Loucy (cell line): ENCODE data around the gene CACNA1B.
"Not testable (repeated sequence)": the region's sequence is repeated elsewhere in the genome, so short reads cannot be mapped to it uniquely, and the experiment has no call there.

ENCODE experiments used
- EZH2phosphoT487 ChIP-seq: fragments of 200-600 bp; IDR thresholded peaks from 2 replicates; pipeline ENCODE4 v1.6.1; 2018; ENCODE audit warnings: antibody characterized with exemption, mild to moderate bottlenecking, moderate library complexity, borderline replicate concordance
- TF ChIP-seq, protein P1 (sequence below): fragments of 200-600 bp; sonication (generic); conservative IDR thresholded peaks from 2 replicates; pipeline ENCODE4 v1.5.1; 2014; ENCODE audit warnings: mild to moderate bottlenecking, antibody characterized with exemption, low read length

- TF ChIP-seq EZH2phosphoT487, result not testable (repeated sequence)
- TF ChIP-seq, protein P1, sequence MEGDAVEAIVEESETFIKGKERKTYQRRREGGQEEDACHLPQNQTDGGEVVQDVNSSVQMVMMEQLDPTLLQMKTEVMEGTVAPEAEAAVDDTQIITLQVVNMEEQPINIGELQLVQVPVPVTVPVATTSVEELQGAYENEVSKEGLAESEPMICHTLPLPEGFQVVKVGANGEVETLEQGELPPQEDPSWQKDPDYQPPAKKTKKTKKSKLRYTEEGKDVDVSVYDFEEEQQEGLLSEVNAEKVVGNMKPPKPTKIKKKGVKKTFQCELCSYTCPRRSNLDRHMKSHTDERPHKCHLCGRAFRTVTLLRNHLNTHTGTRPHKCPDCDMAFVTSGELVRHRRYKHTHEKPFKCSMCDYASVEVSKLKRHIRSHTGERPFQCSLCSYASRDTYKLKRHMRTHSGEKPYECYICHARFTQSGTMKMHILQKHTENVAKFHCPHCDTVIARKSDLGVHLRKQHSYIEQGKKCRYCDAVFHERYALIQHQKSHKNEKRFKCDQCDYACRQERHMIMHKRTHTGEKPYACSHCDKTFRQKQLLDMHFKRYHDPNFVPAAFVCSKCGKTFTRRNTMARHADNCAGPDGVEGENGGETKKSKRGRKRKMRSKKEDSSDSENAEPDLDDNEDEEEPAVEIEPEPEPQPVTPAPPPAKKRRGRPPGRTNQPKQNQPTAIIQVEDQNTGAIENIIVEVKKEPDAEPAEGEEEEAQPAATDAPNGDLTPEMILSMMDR, result not testable (repeated sequence)
Measured at GRCh38 chr9:137885121-137885520, 7.5 kb downstream of the CACNA1B start.
